HepG2 (cell line): Measurements from ENCODE around the gene USP27X. TPM values are rescaled to one million over a fixed set of nuclear protein-coding genes. Genes with fewer than 3 reads are reported as not detected.

Source experiments
- ATAC-seq: fragments of 200-7000 bp; cut with Tn5 transposase; 3 replicates; pipeline ENCODE4 v1.9.1; 2020; ENCODE audit warnings: mild to moderate bottlenecking, moderate library complexity
- BruUV-seq: library from RNA; stranded (reverse); fragments of 400-500 nt; replicated peaks from 2 replicates; lab custom pipeline; 2021; lab: Mats Ljungman, UMichigan
- CTCF ChIA-PET: fragments of 300-600 bp; formaldehyde crosslinking; extraction: SDS; loops from one replicate; lab custom pipeline; 2021; ENCODE audit warnings: low total read pairs, inconsistent platforms, low intra/inter-chr PET ratio; lab: Yijun Ruan, JAX
- POLR2A ChIA-PET: fragments of 350-600 bp; sonication (Branson Sonifier 250); formaldehyde crosslinking; loops from one replicate; lab custom pipeline; 2020; ENCODE audit warnings: antibody characterized with exemption, inconsistent platforms; lab: Yijun Ruan, JAX
- DNase-seq: peaks from one replicate; pipeline ENCODE4 v3.0.0-alpha.2; 2015; ENCODE audit warnings: low spot score
- FAIRE-seq: peaks from 3 replicates; lab custom pipeline; 2011; peaks lifted over from hg19 to GRCh38; lab: Jason Lieb, UNC
- H2AFZ ChIP-seq: one replicate; pipeline ENCODE4 v1.6.1; 2011; ENCODE audit warnings: low read length, inconsistent platforms
- H3K27ac ChIP-seq: fragments of 300-600 bp; 3 replicates; pipeline ENCODE4 v1.8.0; 2011; ENCODE audit warnings: mixed run types, mild to moderate bottlenecking, mixed read lengths, low read length, inconsistent platforms; ENCODE audit not compliant: insufficient read depth; ENCODE audit errors: extremely low read length
- H3K27me3 ChIP-seq, 2 experiments: fragments of 200-600 bp in 1 of 2; 2 replicates in 1 of 2; 3 replicates in 1 of 2; pipeline versions ENCODE4 v1.6.0 to v1.8.0; 2011; ENCODE audit warnings: low read length in 2 of 2, mild to moderate bottlenecking in 2 of 2, moderate library complexity in 2 of 2, inconsistent platforms in 1 of 2; ENCODE audit not compliant: insufficient read depth in 2 of 2, control insufficient read depth in 1 of 2
- H3K36me3 ChIP-seq, 2 experiments: fragments of 200-600 bp in 1 of 2; replicated peaks in 1 of 2; 2 replicates in 1 of 2; 3 replicates in 1 of 2; pipeline versions ENCODE4 v1.5.1 to v1.8.0; 2011; ENCODE audit warnings: low read length in 2 of 2, inconsistent platforms in 1 of 2; ENCODE audit not compliant: insufficient read depth in 2 of 2, control insufficient read depth in 1 of 2
- H3K4me1 ChIP-seq: 2 replicates; pipeline ENCODE4 v1.5.1; 2012; ENCODE audit warnings: low read length, inconsistent platforms; ENCODE audit not compliant: insufficient read depth
- H3K4me2 ChIP-seq: 2 replicates; pipeline ENCODE4 v1.6.0; 2011; ENCODE audit warnings: low read depth, low read length, inconsistent platforms
- H3K4me3 ChIP-seq, 3 experiments: fragments of 200-600 bp in 1 of 3; sonication (generic), shearing (Covaris generic) in 1 of 3; replicated peaks in 1 of 3; 2 replicates each; pipeline ENCODE4 v1.5.1; 2011 to 2016; ENCODE audit warnings: low read length in 3 of 3, inconsistent platforms in 2 of 3, low read depth in 2 of 3, mild to moderate bottlenecking in 2 of 3, control low read depth in 1 of 3, mixed read lengths in 1 of 3; ENCODE audit not compliant: insufficient read depth in 1 of 3
- H3K79me2 ChIP-seq: one replicate; pipeline ENCODE4 v1.6.1; 2011; ENCODE audit warnings: low read length, inconsistent platforms; ENCODE audit not compliant: insufficient read depth
- H3K9ac ChIP-seq: 2 replicates; pipeline ENCODE4 v1.6.0; 2011; ENCODE audit warnings: mild to moderate bottlenecking, low read depth, low read length, inconsistent platforms; ENCODE audit not compliant: insufficient read depth
- H3K9me3 ChIP-seq: 2 replicates; pipeline ENCODE4 v1.5.1; 2012; ENCODE audit warnings: mild to moderate bottlenecking, low read length
- H4K20me1 ChIP-seq: 2 replicates; pipeline ENCODE4 v1.6.0; 2011; ENCODE audit warnings: inconsistent platforms, mild to moderate bottlenecking, low read length, moderate library complexity; ENCODE audit not compliant: insufficient read depth
- HOXA5 ChIP-seq: sonication (generic); formaldehyde crosslinking; IDR thresholded peaks from 2 replicates; pipeline ENCODE4 v1.4.0; 2020; ENCODE audit warnings: missing genetic modification reagents
- KAT7 ChIP-seq: IDR thresholded peaks from 2 replicates; pipeline ENCODE4 v1.6.1; 2018; ENCODE audit warnings: borderline replicate concordance, missing compliant biosample characterization
- KLF15 ChIP-seq: sonication (generic); formaldehyde crosslinking; IDR thresholded peaks from 2 replicates; pipeline ENCODE4 v1.8.1; 2023; ENCODE audit warnings: borderline replicate concordance, mild to moderate bottlenecking, inconsistent platforms, missing genetic modification reagents, mixed read lengths
- RNF2 ChIP-seq: fragments of 450-650 bp; conservative IDR thresholded peaks from 2 replicates; pipeline ENCODE4 v1.6.1; 2016; ENCODE audit warnings: low read depth
- SKIL ChIP-seq: sonication (generic); formaldehyde crosslinking; IDR thresholded peaks from 2 replicates; pipeline ENCODE4 v1.8.0; 2022; ENCODE audit warnings: missing genetic modification reagents, mild to moderate bottlenecking, moderate library complexity, borderline replicate concordance
- SMAD3 ChIP-seq: sonication (generic); formaldehyde crosslinking; IDR thresholded peaks from 2 replicates; pipeline ENCODE4 v1.4.0; 2020; ENCODE audit warnings: missing genetic modification reagents
- SSRP1 ChIP-seq: IDR thresholded peaks from 2 replicates; pipeline ENCODE4 v1.6.1; 2016; ENCODE audit warnings: control low read depth
- ZNF326 ChIP-seq: sonication (generic); formaldehyde crosslinking; IDR thresholded peaks from 2 replicates; pipeline ENCODE4 v1.4.0; 2020; ENCODE audit warnings: missing genetic modification reagents, borderline replicate concordance
- ZNF430 ChIP-seq: sonication (generic); formaldehyde crosslinking; IDR thresholded peaks from 2 replicates; pipeline ENCODE4 v1.9.0; 2021; ENCODE audit warnings: mild to moderate bottlenecking, missing genetic modification reagents
- ZNF652 ChIP-seq: IDR thresholded peaks from 2 replicates; pipeline ENCODE4 v1.6.1; 2016; ENCODE audit warnings: low read depth, borderline replicate concordance
- ZNF792 ChIP-seq: IDR thresholded peaks from 2 replicates; pipeline ENCODE4 v1.6.1; 2016
- whole genome bisulfite sequencing: methylation state at CpG from one replicate; pipeline ENCODE4 v1.1.6; 2017; ENCODE audit warnings: low lambda C conversion rate; 5-methylcytosine and 5-hydroxymethylcytosine counted together
- in situ Hi-C: cut with HindIII; loops from 2 replicates; pipeline ENCODE4 v1.10.0; 2017; ENCODE audit warnings: low pct_unique_long_range_greater_than_20kb; ENCODE audit not compliant: extremely low pct_ligation_motif_present
- intact Hi-C: fragments of 100-400 bp; cut with micrococcal nuclease; formaldehyde crosslinking; loops from one replicate; pipeline ENCODE4 v1.10.0; 2022; ENCODE audit not compliant: unreplicated experiment
- polyA plus RNA-seq, 8 experiments: library from polyadenylated mRNA; depleted of rRNA in 3 of 8; stranded (reverse) in 7 of 8; unstranded in 1 of 8; fragments of >200 nt; fragmentation: Illumina TruSeq in 4 of 8; extraction: Trizol in 4 of 8; gene quantifications; 2 replicates each; pipeline versions ENCODE4 v1.2.1 to v1.2.3, GENCODE V29; 2011 to 2016; ENCODE audit warnings: low read depth in 4 of 8, missing spikeins in 1 of 8, mixed read lengths in 1 of 8; ENCODE audit not compliant: insufficient read depth in 1 of 8
- total RNA-seq, 5 experiments: library from RNA; depleted of rRNA; stranded (reverse); fragments of >200 nt; fragmentation: Illumina TruSeq; extraction: Trizol; gene quantifications; 2 replicates each; pipeline ENCODE4 v1.2.3, GENCODE V29; 2016; ENCODE audit warnings: low read depth in 1 of 5
- TF ChIP-seq, protein P1 (sequence below): sonication (generic); formaldehyde crosslinking; IDR thresholded peaks from 2 replicates; pipeline ENCODE4 v1.4.0; 2020; ENCODE audit warnings: missing genetic modification reagents

The USP27X gene
- total and polyA plus RNA-seq, 2 of the 13 experiments (the other 11 are each of a cell fraction or from before 2014, with no cell fraction given), result 7.2 to 9.7 TPM

DNA sequence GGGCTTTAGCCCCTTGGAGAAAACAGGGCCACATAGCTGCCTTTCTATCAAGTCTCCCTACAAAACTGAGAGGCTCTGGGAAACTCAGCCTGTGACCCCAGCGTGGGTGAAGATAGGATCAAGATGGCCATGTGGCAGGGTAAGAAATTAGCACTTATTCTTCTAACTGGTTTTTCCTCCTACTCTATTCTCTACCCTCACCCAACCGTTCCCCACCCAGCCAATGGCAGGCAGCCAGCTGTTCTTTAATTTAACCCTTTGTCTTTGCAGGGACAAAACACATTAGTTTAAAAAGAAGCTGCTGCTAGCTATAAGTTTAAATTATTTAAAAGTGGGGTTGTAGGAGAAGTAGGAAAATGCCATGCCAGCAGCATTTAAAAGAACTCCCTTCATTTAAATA lies 45.9 kb downstream of the USP27X start:
- POLR2A ChIA-PET, result no interaction called here
- FAIRE-seq, result no peak
- no peak overlapping the region for H3K4me2 ChIP-seq

DNA sequence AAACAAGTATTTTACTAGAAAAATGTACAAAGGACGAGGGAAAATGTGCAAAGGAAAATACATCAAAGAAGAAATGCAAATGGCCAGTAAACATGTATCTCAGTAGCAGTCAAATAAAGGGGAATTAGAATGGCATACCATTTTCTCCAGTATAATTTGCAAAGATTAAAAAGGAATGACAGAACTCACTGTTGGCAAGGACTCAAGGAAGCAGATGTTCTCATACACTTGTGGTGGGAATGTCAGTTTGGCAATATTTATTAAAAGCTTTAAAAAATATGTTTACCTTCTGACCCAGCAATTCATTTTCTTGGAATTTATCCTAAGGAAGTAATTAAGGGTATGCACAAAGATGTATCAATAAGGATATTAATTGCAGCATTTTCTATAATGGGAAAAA lies 50.8 kb downstream of the USP27X start:
- ATAC-seq (no peak), DNase-seq (no peak), FAIRE-seq (no peak)
- H3K4me1 ChIP-seq, result peaks cover 16% of the 10 kb centered on the region; the same call in 1 of the 2 replicates
- no peak overlapping the region for H3K4me3 ChIP-seq
- H3K27ac ChIP-seq, result no peak overlapping the region
- no peaks in the 10 kb centered on the region for H3K27me3 ChIP-seq
- intact Hi-C loops (no loop called here), in situ Hi-C loops (no loop called here)
- H2AFZ ChIP-seq, result no peak overlapping the region
- BruUV-seq, result no TSS peak
- no peaks in the 10 kb centered on the region for H4K20me1 ChIP-seq
- WGBS, result 92% methylated on average over 1 of the region's 1 CpG
- H3K4me2 ChIP-seq, result no peak overlapping the region
- no peaks in the 10 kb centered on the region for H3K9me3 ChIP-seq
- H3K36me3 ChIP-seq, result no peaks in the 10 kb centered on the region
- POLR2A ChIA-PET, result no interaction called here
- no peak for TF ChIP-seq RNF2
- TF ChIP-seq SKIL, result no peak
- no peak for TF ChIP-seq ZNF326
- TF ChIP-seq, protein P1, sequence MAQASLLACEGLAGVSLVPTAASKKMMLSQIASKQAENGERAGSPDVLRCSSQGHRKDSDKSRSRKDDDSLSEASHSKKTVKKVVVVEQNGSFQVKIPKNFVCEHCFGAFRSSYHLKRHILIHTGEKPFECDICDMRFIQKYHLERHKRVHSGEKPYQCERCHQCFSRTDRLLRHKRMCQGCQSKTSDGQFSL (CRISPR knock-in tag), result no peak
- no peak for TF ChIP-seq HOXA5 (CRISPR knock-in tag)
- H3K79me2 ChIP-seq, result no peaks in the 10 kb centered on the region
- CTCF ChIA-PET, result no interaction called here
- H3K9ac ChIP-seq, result no peak overlapping the region

More for the DNA sequence above, 45.9 kb downstream of the USP27X start:
- in situ Hi-C loops (no loop called here), intact Hi-C loops (no loop called here)
- ATAC-seq (no peak), DNase-seq (no peak)
- no peak overlapping the region for H3K9ac ChIP-seq
- no peak overlapping the region for H3K4me3 ChIP-seq
- TF ChIP-seq KLF15 (CRISPR knock-in tag) (no peak), ZNF652 (peak; percentile 18; the same call in 1 of the 2 replicates), ZNF430 (no peak), ZNF792 (no peak), KAT7 (CRISPR knock-in tag) (no peak), SMAD3 (no peak), SSRP1 (no peak)
- 71% methylated on average over 2 of the region's 2 CpGs for WGBS
- no peaks in the 10 kb centered on the region for H3K36me3 ChIP-seq
- H4K20me1 ChIP-seq, result no peaks in the 10 kb centered on the region
- no peak overlapping the region for H2AFZ ChIP-seq
- no peaks in the 10 kb centered on the region for H3K9me3 ChIP-seq
- CTCF ChIA-PET, result no interaction called here
- H3K79me2 ChIP-seq, result no peaks in the 10 kb centered on the region
- peaks cover 42% of the 10 kb centered on the region for H3K4me1 ChIP-seq
- no peaks in the 10 kb centered on the region for H3K27me3 ChIP-seq
- no peak overlapping the region for H3K27ac ChIP-seq
- no TSS peak for BruUV-seq
